IPS-11a (cell line): ENCODE measurements around the gene B3GAT1.

ENCODE experiments used
- H3K4me3 ChIP-seq: one replicate; pipeline ENCODE4 v1.5.1; 2013; ENCODE audit warnings: low read depth, low read length, control low read depth

The B3GAT1 gene

DNA sequence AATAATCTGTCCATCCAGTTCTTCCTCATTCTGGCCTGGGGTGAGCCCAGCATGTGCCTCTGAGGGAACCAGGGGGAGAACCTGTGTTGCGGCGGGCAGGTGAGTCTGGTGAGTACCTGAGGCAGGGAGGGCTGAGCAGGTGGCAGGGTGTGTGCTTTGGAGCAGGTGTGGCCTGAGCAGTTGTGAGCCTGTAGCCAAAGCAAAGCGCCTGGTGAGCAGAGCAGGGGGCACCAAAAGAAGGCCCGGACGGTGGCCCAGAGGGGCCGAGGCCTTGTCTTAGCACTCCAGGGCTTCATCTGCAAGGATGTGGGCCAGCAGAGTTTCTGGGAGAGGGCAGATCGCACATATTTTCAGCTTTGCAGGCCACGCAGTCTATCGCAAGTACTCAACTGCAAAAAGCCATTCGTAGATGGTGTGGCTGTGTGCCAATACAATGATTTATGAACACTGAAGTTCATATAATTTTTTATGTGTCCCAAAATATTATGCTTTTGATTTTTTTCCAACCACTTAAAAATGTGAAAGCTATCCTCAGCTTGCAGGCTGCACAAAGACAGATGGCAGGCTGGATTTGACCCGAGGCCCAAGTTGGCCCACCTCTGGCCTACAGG, 71.6 kb downstream of the B3GAT1 start:
- no peak overlapping the region for H3K4me3 ChIP-seq

DNA sequence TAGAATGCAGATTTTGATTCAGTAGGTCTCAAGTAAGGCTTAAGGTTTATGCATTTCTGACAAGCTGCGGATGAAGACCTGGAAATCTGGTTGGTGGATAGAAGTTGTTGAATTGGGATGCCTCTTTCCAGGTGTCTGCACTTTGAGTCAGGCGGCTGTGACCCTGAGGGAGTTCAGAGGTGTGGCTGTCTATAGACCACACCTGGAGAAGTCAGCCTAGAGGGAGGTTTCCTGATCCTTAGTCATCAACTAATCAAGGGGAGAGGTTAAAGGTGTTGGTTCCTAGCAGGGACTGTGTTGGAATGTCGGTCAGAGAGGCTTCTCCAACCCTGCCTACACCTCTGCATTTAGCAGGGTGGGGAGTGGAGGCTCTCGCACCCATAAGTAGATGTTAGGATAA, 72.3 kb downstream of the B3GAT1 start:
- no peak overlapping the region for H3K4me3 ChIP-seq

GRCh38 chr11:134338654-134339053, 73.4 kb downstream of the B3GAT1 start:
- no peak overlapping the region for H3K4me3 ChIP-seq

GRCh38 chr11:134338068-134338467, 74.0 kb downstream of the B3GAT1 start:
- no peak overlapping the region for H3K4me3 ChIP-seq

- no peak overlapping the region for H3K4me3 ChIP-seq
These were observed 75.0 kb downstream of the B3GAT1 start for GRCh38 chr11:134337051-134337450.

DNA sequence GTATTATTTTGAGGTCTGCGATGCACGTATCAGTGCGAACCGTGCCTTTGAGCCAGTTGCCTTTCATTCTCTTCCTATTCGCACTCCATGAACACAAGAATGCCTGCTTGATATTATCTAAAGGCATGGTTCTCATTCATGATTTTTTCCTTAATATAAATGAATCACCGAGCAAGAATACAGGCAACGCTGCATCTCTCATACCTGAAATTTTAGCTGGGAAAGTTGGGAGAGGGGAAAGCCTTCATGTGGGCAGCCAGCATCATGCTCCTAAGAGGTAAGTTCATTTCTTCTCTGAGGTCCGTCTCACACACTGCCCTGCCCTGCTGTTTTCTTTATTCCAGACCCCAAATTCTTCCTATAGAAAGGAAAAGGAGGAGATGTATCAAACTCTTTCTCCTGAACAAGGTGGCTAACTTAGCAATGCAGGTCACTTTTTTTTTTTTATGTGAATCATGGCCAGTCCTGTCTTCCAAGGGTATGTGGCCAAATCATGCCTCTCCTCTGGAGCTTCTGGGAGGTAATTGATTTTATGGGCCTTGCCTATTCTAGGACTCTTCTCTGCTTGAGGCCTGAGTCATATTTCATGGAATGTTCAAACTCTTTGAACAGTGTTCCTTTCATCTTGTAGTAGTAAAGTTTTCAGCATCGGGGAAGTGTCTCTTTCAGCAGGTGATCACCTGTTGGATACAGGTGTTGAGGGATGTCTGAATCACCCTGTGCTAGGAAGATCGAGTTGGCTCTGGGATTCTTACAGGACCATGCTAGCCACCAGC, 77.1 kb downstream of the B3GAT1 start:
- H3K4me3 ChIP-seq, result no peak overlapping the region

DNA sequence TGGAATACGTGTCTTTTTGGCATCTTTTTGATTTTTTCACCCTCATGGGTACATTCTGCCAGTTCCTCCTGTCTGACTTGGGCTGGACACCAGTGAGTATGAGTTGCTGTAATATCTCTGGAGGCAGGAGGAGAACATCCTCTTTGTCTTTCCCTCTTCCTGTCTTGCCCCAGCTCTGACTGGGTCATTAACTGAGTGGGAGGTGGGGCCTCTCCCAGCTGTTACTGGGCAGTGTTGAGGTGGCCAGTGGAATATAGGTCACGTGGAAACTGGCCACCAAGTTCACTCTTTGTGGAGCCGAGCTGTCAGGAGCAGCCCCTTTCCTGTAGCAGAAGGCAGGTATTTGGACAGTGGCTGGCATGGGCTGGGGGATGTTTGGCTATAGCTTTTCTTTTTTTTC, 78.1 kb downstream of the B3GAT1 start:
- no peak overlapping the region for H3K4me3 ChIP-seq

- no peak overlapping the region for H3K4me3 ChIP-seq
These were observed 78.7 kb downstream of the B3GAT1 start for GRCh38 chr11:134333312-134333711.

- H3K4me3 ChIP-seq, result no peak overlapping the region
These were observed 79.3 kb downstream of the B3GAT1 start for GRCh38 chr11:134332782-134333181.

DNA sequence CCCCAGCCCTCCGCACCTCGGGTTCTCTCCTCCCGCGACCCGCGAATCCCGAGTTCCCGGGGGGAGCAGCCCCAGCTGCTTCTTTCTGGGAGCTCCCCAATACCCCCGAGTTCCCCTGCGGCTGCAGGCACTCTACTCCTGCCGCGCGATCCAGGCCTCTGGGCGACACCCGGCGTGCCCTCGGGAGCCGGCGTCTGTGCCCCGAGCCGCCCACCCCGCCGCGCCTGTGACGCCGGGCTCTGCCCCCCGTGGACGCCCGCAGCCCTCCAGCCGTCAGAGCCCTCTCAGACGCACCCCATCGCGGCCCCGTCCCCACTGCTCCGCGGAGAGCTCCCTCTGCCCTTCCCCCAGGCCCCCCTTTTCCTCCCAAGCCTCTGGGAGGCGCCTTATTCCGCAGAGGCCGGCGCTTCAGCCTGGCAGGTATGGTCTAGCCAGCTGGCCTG, 79.8 kb downstream of the B3GAT1 start:
- H3K4me3 ChIP-seq, result peak overlapping the region; percentile 50

- H3K4me3 ChIP-seq, result peak within 1 kb of the TSS; percentile 50
These were observed 80.5 kb downstream of the B3GAT1 start, which contains the start of gene GLB1L2 for GRCh38 chr11:134331354-134332188. Gene GLB1L2, plus strand, starts transcription at chr11:134331988. Its CDS starts 74 bp downstream, at chr11:134332062.

DNA sequence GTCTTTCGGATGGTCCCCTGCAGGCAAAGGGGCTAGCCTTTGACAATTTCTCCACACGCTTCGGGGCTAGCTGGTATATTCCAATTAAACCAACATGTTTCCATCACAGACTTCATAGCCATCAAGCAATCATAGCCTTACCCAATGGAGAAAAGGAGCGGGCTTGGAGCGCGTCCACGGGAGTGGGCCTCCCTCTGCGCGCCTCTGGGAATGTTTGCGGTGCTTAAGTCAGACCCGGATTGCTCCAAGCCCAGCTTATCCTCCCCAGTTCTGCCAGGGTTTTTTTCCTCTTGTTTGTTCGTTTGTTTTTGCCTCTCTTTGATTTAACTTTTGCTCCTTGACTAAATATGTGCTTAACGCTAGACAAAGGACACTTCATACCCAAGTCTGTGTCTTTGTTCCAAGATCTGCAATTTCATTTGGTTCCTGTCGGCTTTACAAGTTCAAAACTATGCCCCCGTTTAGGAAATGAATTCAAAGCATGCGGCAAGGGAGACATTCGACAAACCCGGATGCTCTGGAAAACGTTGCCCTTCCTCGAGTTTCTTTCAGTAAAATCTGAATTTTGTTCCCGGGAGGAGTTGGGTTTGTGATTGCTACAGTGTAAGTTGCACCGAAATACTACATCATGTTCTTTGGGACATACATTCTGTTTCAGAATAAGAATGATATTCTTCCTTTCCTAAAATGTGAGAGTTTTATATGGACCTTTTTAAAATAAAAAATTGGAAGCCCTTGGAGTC, 81.3 kb downstream of the B3GAT1 start:
- no peak overlapping the region for H3K4me3 ChIP-seq
